ENCODE results near the gene TMEM263. TPM values are rescaled to one million over a fixed set of nuclear protein-coding genes. Genes with fewer than 3 reads are reported as not detected.

The TMEM263 gene
- total and polyA plus RNA-seq, 2 of the 13 experiments (the other 11 are each of a cell fraction or from before 2014, with no cell fraction given): 25.9 to 58.6 TPM

DNA sequence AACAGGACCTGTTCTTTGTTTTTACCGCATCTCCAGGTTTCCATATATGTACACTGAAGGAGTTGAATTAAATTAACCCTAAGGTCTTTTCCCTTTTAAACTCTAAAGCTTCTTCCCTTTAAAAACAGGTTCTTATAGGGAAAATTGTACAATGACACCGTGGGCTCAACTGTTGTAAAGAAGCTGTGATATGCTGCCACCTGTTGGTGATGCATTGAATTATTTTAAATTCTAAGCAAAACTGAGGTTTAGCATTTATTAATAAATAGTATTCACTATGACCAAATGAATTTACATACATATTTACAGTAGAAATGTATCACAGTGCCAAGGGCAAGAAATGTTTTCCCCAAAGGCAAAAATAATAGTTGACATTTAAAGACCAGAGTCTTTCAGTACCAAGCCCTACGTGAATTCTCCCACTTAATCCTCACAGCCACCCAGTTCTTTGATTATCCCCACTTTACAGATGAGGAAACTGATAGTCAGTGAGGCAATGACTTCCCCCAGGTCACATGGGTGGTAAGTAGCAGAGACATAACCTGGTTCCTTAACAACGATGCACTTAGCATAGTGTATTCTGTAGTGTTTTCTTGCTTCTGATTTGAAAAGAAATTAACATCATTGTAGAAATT lies 35.7 kb upstream of the TMEM263 start (continued):
- TF ChIP-seq ZNF577 (CRISPR knock-in tag; IDR thresholded peaks at IDR 0.05; ENCODE audit: borderline replicate concordance, low read depth) (no peak), ZNF138 (CRISPR knock-in tag; IDR thresholded peaks at IDR 0.05; ENCODE audit: low read depth) (no peak), MAFG (CRISPR knock-in tag; IDR thresholded peaks at IDR 0.05) (no peak), ATF7-NPFF (CRISPR knock-in tag; IDR thresholded peaks at IDR 0.05; ENCODE audit: low read depth) (no peak), SMYD3 (CRISPR knock-in tag; IDR thresholded peaks at IDR 0.05) (no peak), FOXC1 (CRISPR knock-in tag; IDR thresholded peaks at IDR 0.05; ENCODE audit: borderline replicate concordance) (no peak), NR0B2 (CRISPR knock-in tag; IDR thresholded peaks at IDR 0.05) (no peak), SMC3 (IDR thresholded peaks at IDR 0.05; ENCODE audit: low read length) (peak; percentile 69), BCLAF1 (IDR thresholded peaks at IDR 0.05) (no peak), CTCF (CRISPR knock-in tag; IDR thresholded peaks at IDR 0.05) (peak; percentile 71), ZNF629 (CRISPR knock-in tag; conservative IDR thresholded peaks at IDR 0.05) (0 out of 2 replicates have a peak, but pooled peaks have one; percentile 41), RAD21 (CRISPR knock-in tag; IDR thresholded peaks at IDR 0.05) (peak; percentile 48), THAP7 (CRISPR knock-in tag; IDR thresholded peaks at IDR 0.05) (no peak), STAG1 (CRISPR knock-in tag; IDR thresholded peaks at IDR 0.05) (peak; percentile 76), JUND (CRISPR knock-in tag; IDR thresholded peaks at IDR 0.05) (no peak), DPF2 (CRISPR knock-in tag; IDR thresholded peaks at IDR 0.05; ENCODE audit: borderline replicate concordance, low read depth) (no peak), ZBTB37 (CRISPR knock-in tag; IDR thresholded peaks at IDR 0.05) (no peak), BORCS8-MEF2B (CRISPR knock-in tag; IDR thresholded peaks at IDR 0.05) (no peak)
